Right lung (tissue), 5 donors: Measurements from ENCODE around the gene ZNF609. TPM values are rescaled to one million over a fixed set of nuclear protein-coding genes. Genes with fewer than 3 reads are reported as not detected.

Experiments
- DNase-seq, 2 donors: peaks; one replicate each; pipeline ENCODE4 v3.0.0-alpha.2; 2013
- polyA plus RNA-seq, 5 donors: library from polyadenylated mRNA; unstranded; fragments of 120-200 nt; gene quantifications; one replicate each; pipeline versions ENCODE4 v1.2.1 to v1.2.3, GENCODE V29; 2013; ENCODE audit warnings: inconsistent platforms in 1 of 5, low replicate concordance in 1 of 5; ENCODE audit not compliant: insufficient read length in 5 of 5, insufficient read depth in 1 of 5

ZNF609 gene
- polyA plus RNA-seq, 5 donors, result 29.8 to 37.7 (median 36.1) TPM

GRCh38 chr15:64500695-64501395 is 40.5 kb downstream of the ZNF609 start:
- DNase-seq, result no peak

- DNase-seq, result no peak
Observed at GRCh38 chr15:64501396-64501715, 41.0 kb downstream of the ZNF609 start.

- DNase-seq, result no peak
Observed at GRCh38 chr15:64502151-64502550, 41.8 kb downstream of the ZNF609 start.

GRCh38 chr15:64502551-64502950 is 42.2 kb downstream of the ZNF609 start:
- DNase-seq, result no peak

- DNase-seq, result peak; percentile 30 to 42
Observed at GRCh38 chr15:64503197-64503596, 42.8 kb downstream of the ZNF609 start.

- DNase-seq, result no peak
Observed at GRCh38 chr15:64503640-64504039, 43.3 kb downstream of the ZNF609 start.

GRCh38 chr15:64507293-64507802 is 47.0 kb downstream of the ZNF609 start:
- peak; percentile 65 to 69 for DNase-seq

GRCh38 chr15:64507845-64508244 is 47.5 kb downstream of the ZNF609 start:
- no peak for DNase-seq

GRCh38 chr15:64513823-64514222 is 53.4 kb downstream of the ZNF609 start:
- DNase-seq, result no peak

GRCh38 chr15:64515196-64515595 is 54.8 kb downstream of the ZNF609 start:
- DNase-seq, result no peak

GRCh38 chr15:64515825-64516224 is 55.4 kb downstream of the ZNF609 start:
- DNase-seq, result no peak

GRCh38 chr15:64519897-64520296 is 59.5 kb downstream of the ZNF609 start:
- no peak for DNase-seq

GRCh38 chr15:64521201-64521600 is 60.8 kb downstream of the ZNF609 start:
- DNase-seq, result no peak

- DNase-seq, result no peak
Observed at GRCh38 chr15:64521726-64522164, 61.4 kb downstream of the ZNF609 start.

GRCh38 chr15:64522226-64522823 is 61.9 kb downstream of the ZNF609 start:
- DNase-seq, result no peak

- DNase-seq, result no peak
Observed at GRCh38 chr15:64523240-64523639, 62.9 kb downstream of the ZNF609 start.

- no peak for DNase-seq
Observed at GRCh38 chr15:64524778-64525177, 64.4 kb downstream of the ZNF609 start.

GRCh38 chr15:64525828-64526530 is 65.6 kb downstream of the ZNF609 start:
- DNase-seq, result no peak

GRCh38 chr15:64527263-64527984 is 67.0 kb downstream of the ZNF609 start:
- DNase-seq, result no peak

GRCh38 chr15:64528871-64529270 is 68.5 kb downstream of the ZNF609 start:
- DNase-seq, result no peak

GRCh38 chr15:64530472-64530871 is 70.1 kb downstream of the ZNF609 start:
- no peak for DNase-seq

- DNase-seq, result no peak
Observed at GRCh38 chr15:64530918-64531317, 70.5 kb downstream of the ZNF609 start.
